A673 (cell line): ENCODE measurements around the gene PHACTR3. TPM values are rescaled to one million over a fixed set of nuclear protein-coding genes. Genes with fewer than 3 reads are reported as not detected.

Experiments used
- BruUV-seq: library from RNA; stranded (reverse); fragments of 400-500 nt; replicated peaks from 2 replicates; lab custom pipeline; 2021; lab: Mats Ljungman, UMichigan
- CTCF ChIA-PET: fragments of 300-600 bp; sonication (Branson Sonifier 250); formaldehyde crosslinking; loops from one replicate; lab custom pipeline; 2022; ENCODE audit warnings: antibody characterized with exemption; lab: Charles Lee
- POLR2A ChIA-PET: fragments of 300-600 bp; sonication (Branson Sonifier 250); formaldehyde crosslinking; loops from one replicate; lab custom pipeline; 2022; ENCODE audit warnings: antibody characterized with exemption; ENCODE audit not compliant: low non-redundant PET; lab: Charles Lee
- DNase-seq: peaks from one replicate; pipeline ENCODE4 v3.0.0-alpha.2; 2015; ENCODE audit warnings: low spot score
- H3K27ac ChIP-seq: fragments of 200-600 bp; sonication (generic); 2 replicates; pipeline ENCODE4 v1.5.1; 2016; ENCODE audit warnings: mixed run types, low read depth, mild to moderate bottlenecking, mixed read lengths, antibody characterized with exemption, low read length; ENCODE audit not compliant: poor library complexity, severe bottlenecking
- H3K27me3 ChIP-seq: fragments of 200-600 bp; sonication (generic); replicated peaks from 2 replicates; pipeline ENCODE4 v1.6.1; 2017; ENCODE audit warnings: mixed run types, low read depth, mild to moderate bottlenecking, mixed read lengths, antibody characterized with exemption, low read length; ENCODE audit not compliant: insufficient read depth, poor library complexity
- H3K36me3 ChIP-seq: fragments of 200-600 bp; sonication (generic); 2 replicates; pipeline ENCODE4 v1.6.1; 2016; ENCODE audit warnings: mixed run types, mild to moderate bottlenecking, mixed read lengths, antibody characterized with exemption, low read length; ENCODE audit not compliant: insufficient read depth, poor library complexity, severe bottlenecking
- H3K4me1 ChIP-seq: fragments of 200-600 bp; sonication (generic); 2 replicates; pipeline ENCODE4 v1.6.1; 2017; ENCODE audit warnings: mixed run types, mild to moderate bottlenecking, mixed read lengths, antibody characterized with exemption, low read length; ENCODE audit not compliant: insufficient read depth, poor library complexity, severe bottlenecking
- H3K4me3 ChIP-seq: fragments of 200-600 bp; sonication (generic); 2 replicates; pipeline ENCODE4 v1.5.1; 2016; ENCODE audit warnings: low read depth, mixed run types, mild to moderate bottlenecking, mixed read lengths, low read length; ENCODE audit not compliant: poor library complexity, severe bottlenecking
- H3K9me3 ChIP-seq: fragments of 200-600 bp; sonication (generic); 2 replicates; pipeline ENCODE4 v1.6.1; 2016; ENCODE audit warnings: mixed run types, low read depth, mild to moderate bottlenecking, mixed read lengths, antibody characterized with exemption, low read length; ENCODE audit not compliant: poor library complexity, severe bottlenecking
- EZH2 ChIP-seq: fragments of 200-600 bp; sonication (generic); IDR thresholded peaks from 2 replicates; pipeline ENCODE4 v1.6.1; 2017; ENCODE audit warnings: borderline replicate concordance, low read depth, mild to moderate bottlenecking, mixed read lengths, antibody characterized with exemption, low read length; ENCODE audit not compliant: poor library complexity, severe bottlenecking
- intact Hi-C: fragments of 100-400 bp; cut with micrococcal nuclease; formaldehyde crosslinking; loops from one replicate; pipeline ENCODE4 v1.10.0; 2022; ENCODE audit not compliant: unreplicated experiment
- total RNA-seq: library from RNA; stranded (reverse); gene quantifications from 2 replicates; pipeline ENCODE4 v1.2.3, GENCODE V29; 2021
- TF ChIP-seq, protein P1 (sequence below): fragments of 300-800, 200-600 bp; sonication (generic); conservative IDR thresholded peaks from 2 replicates; pipeline ENCODE4 v1.5.1; 2017; ENCODE audit warnings: low read depth, mild to moderate bottlenecking, antibody characterized with exemption, low read length, moderate library complexity, mixed read lengths

PHACTR3 gene
- total RNA-seq, 1 experiment from 2014 or later: 0.17 TPM

DNA sequence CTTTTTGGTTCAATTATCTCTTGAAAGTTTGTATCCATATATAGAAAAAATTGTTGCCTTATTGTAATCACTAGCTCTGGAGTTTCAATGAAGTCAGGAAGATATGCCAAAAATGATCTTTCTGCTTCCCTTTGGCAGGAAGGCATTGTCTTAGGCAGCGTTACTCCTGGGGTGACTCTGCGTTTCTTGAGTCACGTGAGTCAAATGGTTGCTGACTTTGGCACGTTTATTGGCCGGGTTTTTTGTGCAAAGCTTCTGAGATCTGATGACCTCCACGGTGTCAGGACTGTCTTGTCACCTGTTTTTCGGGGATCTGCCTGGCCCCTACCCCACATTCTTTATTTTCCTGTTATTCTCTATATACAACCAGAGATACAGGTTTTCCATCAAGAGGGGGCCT lies 10.4 kb downstream of the PHACTR3 start:
- H3K4me1 ChIP-seq: no peaks in the 10 kb centered on the region
- H3K27ac ChIP-seq: no peak overlapping the region
- intact Hi-C loops: loop anchor here (1.0 kb wide), 1 partner anchor 43 kb away; no protein-coding TSS in a partner anchor
- peaks cover 36% of the 10 kb centered on the region for H3K27me3 ChIP-seq
- no peak overlapping the region for H3K4me3 ChIP-seq
- TF ChIP-seq, protein P1, sequence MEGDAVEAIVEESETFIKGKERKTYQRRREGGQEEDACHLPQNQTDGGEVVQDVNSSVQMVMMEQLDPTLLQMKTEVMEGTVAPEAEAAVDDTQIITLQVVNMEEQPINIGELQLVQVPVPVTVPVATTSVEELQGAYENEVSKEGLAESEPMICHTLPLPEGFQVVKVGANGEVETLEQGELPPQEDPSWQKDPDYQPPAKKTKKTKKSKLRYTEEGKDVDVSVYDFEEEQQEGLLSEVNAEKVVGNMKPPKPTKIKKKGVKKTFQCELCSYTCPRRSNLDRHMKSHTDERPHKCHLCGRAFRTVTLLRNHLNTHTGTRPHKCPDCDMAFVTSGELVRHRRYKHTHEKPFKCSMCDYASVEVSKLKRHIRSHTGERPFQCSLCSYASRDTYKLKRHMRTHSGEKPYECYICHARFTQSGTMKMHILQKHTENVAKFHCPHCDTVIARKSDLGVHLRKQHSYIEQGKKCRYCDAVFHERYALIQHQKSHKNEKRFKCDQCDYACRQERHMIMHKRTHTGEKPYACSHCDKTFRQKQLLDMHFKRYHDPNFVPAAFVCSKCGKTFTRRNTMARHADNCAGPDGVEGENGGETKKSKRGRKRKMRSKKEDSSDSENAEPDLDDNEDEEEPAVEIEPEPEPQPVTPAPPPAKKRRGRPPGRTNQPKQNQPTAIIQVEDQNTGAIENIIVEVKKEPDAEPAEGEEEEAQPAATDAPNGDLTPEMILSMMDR: no peak
- no peak for TF ChIP-seq EZH2
- no peaks in the 10 kb centered on the region for H3K9me3 ChIP-seq
- DNase-seq: no peak
- BruUV-seq: no TSS peak
- POLR2A ChIA-PET: no interaction called here
- no peaks in the 10 kb centered on the region for H3K36me3 ChIP-seq
- CTCF ChIA-PET: no interaction called here

DNA sequence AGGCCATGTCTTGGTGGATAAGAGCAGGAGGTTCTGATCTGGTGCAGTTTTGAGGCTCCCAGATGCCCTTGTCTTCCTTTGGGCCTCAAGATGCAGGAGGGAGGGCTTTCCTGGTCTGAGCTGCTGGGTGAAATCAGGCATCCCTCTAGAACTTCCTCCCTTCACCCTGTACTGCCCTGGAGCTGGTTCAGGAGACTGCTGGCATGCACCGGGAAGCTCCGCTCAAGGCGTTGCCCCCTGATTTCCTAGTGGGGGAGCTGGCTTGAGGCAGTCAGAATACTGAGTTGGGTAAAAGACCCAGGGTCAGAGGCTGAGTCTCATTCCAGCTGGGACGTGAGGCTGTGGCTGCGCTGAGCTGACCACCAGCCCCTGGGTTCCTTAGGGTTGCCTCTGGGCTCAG lies 12.0 kb downstream of the PHACTR3 start:
- intact Hi-C loops: no loop called here
- Histone ChIP-seq H3K27ac (no peak overlapping the region), H3K27me3 (peaks cover 35% of the 10 kb centered on the region), H3K36me3 (no peaks in the 10 kb centered on the region), H3K4me3 (no peak overlapping the region), H3K9me3 (no peaks in the 10 kb centered on the region), H3K4me1 (no peaks in the 10 kb centered on the region)
- no TSS peak for BruUV-seq
- ChIA-PET POLR2A (no interaction called here), CTCF (no interaction called here)
- DNase-seq: no peak
- no peak for TF ChIP-seq EZH2
- TF ChIP-seq, protein P1: no peak

DNA sequence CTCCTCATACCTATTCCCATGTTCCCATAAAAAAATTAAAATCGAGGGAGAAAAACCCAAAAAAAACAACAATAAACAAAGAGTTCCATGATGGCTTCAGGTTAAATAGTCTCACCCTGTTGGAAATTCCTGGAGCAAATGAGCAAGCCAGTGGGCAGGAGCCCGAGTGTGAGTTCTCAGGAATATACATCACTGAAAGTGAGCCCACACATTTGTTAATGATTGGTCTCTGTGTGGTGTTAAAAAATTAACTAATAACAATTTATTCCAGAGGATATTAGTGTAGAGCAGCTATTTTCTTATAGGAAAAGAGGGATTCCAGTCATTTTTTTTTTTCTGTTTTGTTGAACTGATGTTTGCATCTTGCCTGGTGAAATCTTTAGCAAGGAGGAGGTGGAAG lies 12.9 kb downstream of the PHACTR3 start:
- TF ChIP-seq EZH2: no peak
- TF ChIP-seq, protein P1: no peak
- H3K27ac ChIP-seq: no peak overlapping the region
- DNase-seq: no peak
- ChIA-PET POLR2A (interaction anchor here (0.7 kb wide), 1 partner anchor 865 kb away, joined by 4 read pairs; no protein-coding TSS in a partner anchor), CTCF (no interaction called here)
- no peaks in the 10 kb centered on the region for H3K36me3 ChIP-seq
- H3K27me3 ChIP-seq: peaks cover 35% of the 10 kb centered on the region
- intact Hi-C loops: no loop called here
- H3K4me1 ChIP-seq: no peaks in the 10 kb centered on the region
- H3K4me3 ChIP-seq: no peak overlapping the region
- H3K9me3 ChIP-seq: no peaks in the 10 kb centered on the region
- BruUV-seq: no TSS peak
